NCI-H524 treated with DMSO at 0.1 percent for 48 hours (cell line): Measurements from ENCODE around the gene KCNT2.

Experiments
- DNase-seq: peaks from one replicate; lab custom pipeline; 2025; lab: John Stamatoyannopoulos, UW

Gene KCNT2

GRCh38 chr1:196193896-196194559, 414.2 kb downstream of the KCNT2 start:
- no peak for DNase-seq

- no peak for DNase-seq
These were observed 424.3 kb downstream of the KCNT2 start for GRCh38 chr1:196183941-196184340.

GRCh38 chr1:196181594-196181878, 426.7 kb downstream of the KCNT2 start:
- no peak for DNase-seq

GRCh38 chr1:196180847-196181593, 427.2 kb downstream of the KCNT2 start:
- DNase-seq: no peak

- no peak for DNase-seq
These were observed 430.1 kb downstream of the KCNT2 start for GRCh38 chr1:196178083-196178635.
